HG03575 (cell line): ENCODE measurements around the gene PSMD4.

Experiments used
- ATAC-seq: cut with Tn5 transposase; IDR thresholded peaks from one replicate; pipeline ENCODE4 v1.9.1; 2021; ENCODE audit not compliant: unreplicated experiment, insufficient number of reproducible peaks, low FRiP score; ENCODE audit errors: extremely low read depth

PSMD4 gene

GRCh38 chr1:151290709-151291303 is 36.3 kb downstream of the PSMD4 start:
- ATAC-seq = no peak

GRCh38 chr1:151292207-151293030 is 37.9 kb downstream of the PSMD4 start:
- ATAC-seq = no peak

GRCh38 chr1:151293093-151293492 is 38.6 kb downstream of the PSMD4 start:
- no peak for ATAC-seq

- ATAC-seq = no peak
Observed at GRCh38 chr1:151294742-151295462, 40.4 kb downstream of the PSMD4 start.

GRCh38 chr1:151309811-151310323 is 55.3 kb downstream of the PSMD4 start:
- ATAC-seq = no peak

GRCh38 chr1:151311011-151311410 is 56.5 kb downstream of the PSMD4 start:
- ATAC-seq = no peak

- ATAC-seq = no peak
Observed at GRCh38 chr1:151311589-151312331, 57.2 kb downstream of the PSMD4 start.

- ATAC-seq = no peak
Observed at GRCh38 chr1:151312411-151312810, 57.9 kb downstream of the PSMD4 start.

GRCh38 chr1:151312826-151313225 is 58.3 kb downstream of the PSMD4 start:
- ATAC-seq = no peak

GRCh38 chr1:151313501-151313900 is 59.0 kb downstream of the PSMD4 start:
- no peak for ATAC-seq

GRCh38 chr1:151314137-151314875 is 59.8 kb downstream of the PSMD4 start:
- no peak for ATAC-seq

GRCh38 chr1:151315565-151316235 is 61.2 kb downstream of the PSMD4 start:
- no peak for ATAC-seq
